CD4-positive, CD25-positive, alpha-beta regulatory T cell (primary cell): Measurements from ENCODE around the gene MEGF6. TPM values are rescaled to one million over a fixed set of nuclear protein-coding genes. Genes with fewer than 3 reads are reported as not detected.

Experiments
- ATAC-seq, 2 donors: fragments of 150-1000 bp; cut with Tn5 transposase; one replicate each; pipeline ENCODE4 v1.10.0; 2021; ENCODE audit warnings: low read depth in 2 of 2, moderate number of reproducible peaks in 2 of 2, moderate library complexity in 1 of 2
- DNase-seq, 3 donors: peaks; one replicate each; pipeline versions ENCODE4 v3.0.0 to v3.0.0-alpha.2; 2012 to 2022; ENCODE audit warnings: mixed read lengths in 1 of 3
- H3K27ac ChIP-seq: one replicate; pipeline ENCODE4 v1.7.0; 2013; ENCODE audit warnings: mild to moderate bottlenecking, low read length; ENCODE audit not compliant: insufficient read depth, poor library complexity, severe bottlenecking
- H3K27me3 ChIP-seq: one replicate; pipeline ENCODE4 v1.7.0; 2013; ENCODE audit warnings: low read length; ENCODE audit not compliant: control insufficient read depth, insufficient read depth
- H3K36me3 ChIP-seq: one replicate; pipeline ENCODE4 v1.7.0; 2013; ENCODE audit warnings: mild to moderate bottlenecking, low read length, moderate library complexity; ENCODE audit not compliant: control insufficient read depth, insufficient read depth
- H3K4me1 ChIP-seq: 2 replicates; pipeline ENCODE4 v1.7.0; 2013; ENCODE audit warnings: mild to moderate bottlenecking, low read length; ENCODE audit not compliant: insufficient read depth, control insufficient read depth, poor library complexity, severe bottlenecking
- H3K4me3 ChIP-seq: one replicate; pipeline ENCODE4 v1.7.0; 2013; ENCODE audit warnings: low read depth, mild to moderate bottlenecking, low read length, moderate library complexity
- H3K9me3 ChIP-seq, 2 experiments: 1 replicate in 1 of 2; 2 replicates in 1 of 2; pipeline ENCODE4 v1.7.0; 2013; ENCODE audit warnings: low read length in 2 of 2, mild to moderate bottlenecking in 1 of 2, moderate library complexity in 1 of 2; ENCODE audit not compliant: control insufficient read depth in 2 of 2
- H3K27ac Mint-ChIP-seq, 3 donors: one replicate each; pipeline ENCODE4 v1.8.0; 2020 to 2022; ENCODE audit warnings: mild to moderate bottlenecking in 3 of 3, mixed read lengths in 3 of 3, moderate library complexity in 2 of 3
- H3K27me3 Mint-ChIP-seq: one replicate; pipeline ENCODE4 v1.8.0; 2022; ENCODE audit warnings: mild to moderate bottlenecking, mixed read lengths
- H3K36me3 Mint-ChIP-seq: one replicate; pipeline ENCODE4 v1.8.0; 2020; ENCODE audit warnings: mixed read lengths
- H3K4me1 Mint-ChIP-seq, 4 donors: one replicate each; pipeline ENCODE4 v1.8.0; 2020 to 2022; ENCODE audit warnings: mixed read lengths in 4 of 4, mild to moderate bottlenecking in 1 of 4
- H3K4me3 Mint-ChIP-seq, 4 donors: one replicate each; pipeline ENCODE4 v1.8.0; 2020 to 2022; ENCODE audit warnings: mild to moderate bottlenecking in 4 of 4, mixed read lengths in 4 of 4, moderate library complexity in 3 of 4
- H3K9me3 Mint-ChIP-seq, 7 donors: one replicate each; pipeline ENCODE4 v1.8.0; 2020 to 2022; ENCODE audit warnings: mixed read lengths in 7 of 7, mild to moderate bottlenecking in 3 of 7, moderate library complexity in 2 of 7
- polyA plus RNA-seq, 4 donors: library from polyadenylated mRNA; unstranded; fragments of 300-500 nt; fragmentation: Illumina TruSeq; gene quantifications; one replicate each; pipeline ENCODE4 v1.2.3, GENCODE V29; 2021
- total RNA-seq: library from RNA; stranded (reverse); gene quantifications from one replicate; pipeline ENCODE4 v1.2.3, GENCODE V29; 2022

MEGF6 gene
- total and polyA plus RNA-seq, 5 donors from 2014 or later, result 4.7 to 123 (median 6.8) TPM

DNA sequence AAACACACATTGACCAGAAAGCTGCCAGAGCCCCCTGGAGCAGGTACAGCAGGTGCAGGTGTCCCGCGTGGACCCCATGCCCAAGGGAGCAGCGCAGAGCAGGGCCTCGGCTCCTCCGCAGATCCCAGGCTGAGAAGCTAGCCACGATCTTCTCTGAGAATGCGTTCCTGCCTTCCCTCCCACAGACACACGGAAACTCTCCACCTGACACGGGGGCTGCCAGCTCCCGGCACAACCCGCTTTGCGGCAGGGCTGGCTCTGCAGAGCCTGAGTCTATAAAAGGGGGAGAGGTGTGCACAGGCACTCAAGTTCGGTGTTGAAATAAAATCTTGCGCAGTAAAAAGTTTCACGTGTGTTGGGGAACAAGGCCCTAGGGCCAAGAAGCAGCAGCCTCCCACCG, 9.6 kb downstream of the MEGF6 start:
- Histone ChIP-seq H3K27me3 (no peaks in the 10 kb centered on the region), H3K27ac (no peak overlapping the region), H3K36me3 (no peaks in the 10 kb centered on the region), H3K4me1 (peaks cover 21% of the 10 kb centered on the region), H3K9me3 (no peaks in the 10 kb centered on the region), H3K4me3 (no peak overlapping the region)
- peak overlapping the region in 1 of 3 donors; percentile 92 for H3K27ac Mint-ChIP-seq
- H3K4me1 Mint-ChIP-seq, result peaks cover 0 to 22% (median 8%) of the 10 kb centered on the region in 4 donors
- no peak overlapping the region for H3K4me3 Mint-ChIP-seq
- no peaks in the 10 kb centered on the region for H3K27me3 Mint-ChIP-seq
- DNase-seq, result no peak
- H3K9me3 Mint-ChIP-seq, result no peaks in the 10 kb centered on the region
- no peaks in the 10 kb centered on the region for H3K36me3 Mint-ChIP-seq
- no peak for ATAC-seq

DNA sequence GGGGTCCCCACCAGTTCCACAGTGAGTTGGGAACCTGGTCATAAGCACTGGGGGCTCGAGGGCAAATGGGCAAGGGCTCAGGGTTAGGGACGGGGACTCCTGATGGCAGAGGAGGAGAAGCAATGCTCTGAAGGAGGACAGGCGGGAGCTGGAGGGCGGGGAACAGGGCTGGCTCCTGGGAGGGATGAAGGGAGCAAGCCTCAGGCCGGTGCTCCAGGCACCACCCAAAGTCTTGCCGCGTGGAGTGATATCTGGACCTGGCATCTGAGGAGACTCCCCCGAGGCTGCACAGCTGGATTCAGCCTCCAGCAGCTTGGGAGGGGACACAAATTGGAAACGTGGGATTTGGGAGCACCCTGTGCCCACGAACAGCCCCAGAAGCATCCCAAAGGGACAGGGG, 11.0 kb downstream of the MEGF6 start:
- H3K36me3 ChIP-seq, result no peaks in the 10 kb centered on the region
- no peak overlapping the region for H3K27ac ChIP-seq
- no peak for ATAC-seq
- Mint-ChIP-seq H3K27ac (no peak overlapping the region), H3K36me3 (no peaks in the 10 kb centered on the region), H3K27me3 (no peaks in the 10 kb centered on the region), H3K9me3 (no peaks in the 10 kb centered on the region), H3K4me1 (peaks cover 0 to 25% (median 8%) of the 10 kb centered on the region in 4 donors), H3K4me3 (no peak overlapping the region)
- no peak for DNase-seq
- H3K9me3 ChIP-seq, result no peaks in the 10 kb centered on the region
- no peaks in the 10 kb centered on the region for H3K27me3 ChIP-seq
- peaks cover 21% of the 10 kb centered on the region for H3K4me1 ChIP-seq
- H3K4me3 ChIP-seq, result no peak overlapping the region

DNA sequence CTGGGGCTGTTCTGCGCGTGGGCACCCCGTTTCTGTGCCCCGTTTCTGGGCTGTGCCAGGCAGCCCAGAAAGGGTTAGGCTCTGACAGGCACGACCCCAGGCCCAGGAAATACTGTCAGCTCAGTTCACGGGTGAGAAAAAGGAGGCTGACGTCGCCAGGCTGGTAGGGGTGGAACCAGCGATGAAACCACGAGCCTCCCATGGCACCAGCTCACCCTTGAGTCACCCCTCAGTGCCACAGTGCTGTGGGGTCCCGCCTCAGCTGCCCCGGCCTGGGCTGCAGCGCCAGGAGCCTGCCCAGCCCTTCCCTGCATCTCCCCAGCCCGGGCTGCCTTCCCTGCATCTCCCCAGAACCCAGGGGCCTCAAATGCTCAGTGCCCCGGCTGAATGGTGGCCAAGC, 11.5 kb downstream of the MEGF6 start:
- no peak for DNase-seq
- H3K4me3 ChIP-seq, result no peak overlapping the region
- Mint-ChIP-seq H3K27ac (no peak overlapping the region), H3K4me3 (no peak overlapping the region), H3K36me3 (no peaks in the 10 kb centered on the region), H3K27me3 (no peaks in the 10 kb centered on the region), H3K4me1 (peaks cover 0 to 25% (median 8%) of the 10 kb centered on the region in 4 donors), H3K9me3 (no peaks in the 10 kb centered on the region)
- H3K36me3 ChIP-seq, result no peaks in the 10 kb centered on the region
- H3K27me3 ChIP-seq, result no peaks in the 10 kb centered on the region
- no peak for ATAC-seq
- no peaks in the 10 kb centered on the region for H3K9me3 ChIP-seq
- H3K27ac ChIP-seq, result no peak overlapping the region
- peaks cover 21% of the 10 kb centered on the region for H3K4me1 ChIP-seq

DNA sequence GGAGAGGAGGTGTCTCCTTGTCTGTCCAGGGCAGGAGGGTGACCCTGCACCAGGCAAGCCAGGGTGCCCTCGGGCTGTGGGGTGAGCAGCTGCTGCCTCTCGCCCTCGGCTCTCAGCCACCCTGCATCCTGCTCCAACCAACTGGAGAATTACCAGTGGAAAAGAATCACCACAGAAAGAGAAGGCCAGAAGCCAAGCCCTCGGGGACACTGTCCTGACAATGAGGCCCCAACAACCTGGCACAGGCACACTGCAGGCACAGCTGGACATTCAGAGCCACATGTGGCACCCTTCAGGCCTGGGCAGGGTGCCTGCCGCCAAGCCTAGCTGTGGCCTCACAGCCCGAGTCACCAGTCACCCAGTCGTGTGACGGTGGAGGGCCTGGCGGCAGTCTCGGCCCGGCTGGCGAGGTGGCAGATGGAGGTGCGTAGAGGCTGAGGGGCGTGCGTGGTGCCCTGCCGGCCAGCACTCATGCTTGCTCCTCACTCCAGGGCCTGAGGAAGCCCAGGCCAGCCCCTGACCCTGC, 12.0 kb downstream of the MEGF6 start:
- no peaks in the 10 kb centered on the region for H3K36me3 ChIP-seq
- no peaks in the 10 kb centered on the region for H3K9me3 ChIP-seq
- DNase-seq, result no peak
- H3K27me3 ChIP-seq, result no peaks in the 10 kb centered on the region
- no peak overlapping the region for H3K27ac ChIP-seq
- Mint-ChIP-seq H3K27me3 (no peaks in the 10 kb centered on the region), H3K27ac (no peak overlapping the region), H3K4me3 (no peak overlapping the region), H3K4me1 (peaks cover 0 to 25% (median 8%) of the 10 kb centered on the region in 4 donors), H3K9me3 (no peaks in the 10 kb centered on the region), H3K36me3 (no peaks in the 10 kb centered on the region)
- peaks cover 21% of the 10 kb centered on the region for H3K4me1 ChIP-seq
- H3K4me3 ChIP-seq, result no peak overlapping the region
- no peak for ATAC-seq

DNA sequence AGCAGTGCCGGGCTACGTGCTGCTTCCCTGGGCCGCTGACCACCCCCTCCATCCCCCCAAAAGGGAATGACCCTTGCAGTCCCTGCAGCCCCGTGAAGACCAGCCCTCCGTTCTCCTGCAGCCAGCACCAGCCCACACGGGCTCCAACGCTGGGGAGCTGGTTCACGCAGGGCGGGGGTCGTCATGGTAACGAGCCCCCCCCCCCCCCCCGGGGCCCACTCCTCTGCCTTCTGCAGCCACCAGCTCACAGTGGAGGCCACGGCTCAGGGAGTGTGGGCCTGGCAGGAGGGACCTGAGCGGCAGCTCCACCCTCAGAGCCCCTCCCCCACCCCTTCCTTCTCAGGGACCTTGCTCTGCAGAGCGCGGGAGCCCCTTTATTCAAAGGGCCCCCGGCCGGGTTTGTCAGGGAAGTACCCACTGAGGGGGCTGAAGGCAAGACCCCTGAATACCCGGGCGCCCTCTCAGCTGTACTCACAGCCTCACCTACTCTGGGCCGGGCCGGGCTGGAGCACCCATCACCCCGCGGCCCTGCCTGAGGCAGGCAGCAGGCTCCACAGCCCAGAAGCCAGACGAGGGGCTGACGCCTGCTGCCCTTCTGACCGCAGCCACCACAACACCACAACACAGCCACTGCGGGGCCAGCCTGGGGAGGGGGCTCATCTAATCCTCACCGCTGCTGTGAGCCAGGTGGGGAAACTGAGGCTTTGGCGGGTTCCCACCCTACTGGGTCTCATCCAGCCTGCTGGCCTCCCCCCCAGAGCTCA, 12.6 kb downstream of the MEGF6 start:
- Histone ChIP-seq H3K36me3 (no peaks in the 10 kb centered on the region), H3K9me3 (no peaks in the 10 kb centered on the region), H3K4me3 (no peak overlapping the region), H3K27me3 (no peaks in the 10 kb centered on the region), H3K27ac (no peak overlapping the region), H3K4me1 (peaks cover 21% of the 10 kb centered on the region)
- H3K4me3 Mint-ChIP-seq, result peak overlapping the region in 1 of 4 donors; percentile 80
- H3K27ac Mint-ChIP-seq, result no peak overlapping the region
- H3K36me3 Mint-ChIP-seq, result no peaks in the 10 kb centered on the region
- no peak for ATAC-seq
- DNase-seq, result no peak
- H3K27me3 Mint-ChIP-seq, result no peaks in the 10 kb centered on the region
- peaks cover 0 to 25% (median 8%) of the 10 kb centered on the region in 4 donors for H3K4me1 Mint-ChIP-seq
- H3K9me3 Mint-ChIP-seq, result no peaks in the 10 kb centered on the region

DNA sequence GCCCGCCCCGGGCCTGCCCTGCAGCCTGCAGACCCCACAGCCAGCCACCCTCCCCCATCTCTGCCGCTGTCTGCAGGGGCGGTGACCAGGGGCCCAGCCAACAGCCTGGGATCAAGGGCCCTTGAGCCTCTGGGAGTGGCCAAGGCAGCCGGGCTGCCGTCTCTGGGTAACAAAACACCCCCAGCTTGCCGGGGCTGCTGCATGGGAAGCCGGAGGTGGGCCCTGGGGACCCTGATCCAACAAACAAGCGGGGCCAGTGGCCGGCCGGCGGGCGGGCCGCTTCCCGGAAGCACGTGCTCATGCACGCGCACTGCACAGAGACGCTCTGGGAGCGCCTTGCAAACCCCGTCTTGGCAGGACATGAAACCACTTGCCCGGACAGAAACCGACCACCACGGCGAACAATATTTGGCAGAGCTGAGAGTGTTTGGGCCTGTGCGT, 13.2 kb downstream of the MEGF6 start:
- Histone ChIP-seq H3K36me3 (no peaks in the 10 kb centered on the region), H3K9me3 (no peaks in the 10 kb centered on the region), H3K27me3 (no peaks in the 10 kb centered on the region), H3K27ac (no peak overlapping the region), H3K4me1 (peaks cover 21% of the 10 kb centered on the region), H3K4me3 (no peak overlapping the region)
- Mint-ChIP-seq H3K27me3 (no peaks in the 10 kb centered on the region), H3K27ac (peak overlapping the region in 2 of 3 donors; percentile 77 to 82), H3K9me3 (no peaks in the 10 kb centered on the region), H3K4me3 (peak overlapping the region in 3 of 4 donors; percentile 32 to 82 (median 80)), H3K36me3 (no peaks in the 10 kb centered on the region), H3K4me1 (peaks cover 0 to 25% (median 8%) of the 10 kb centered on the region in 4 donors)
- no peak for ATAC-seq
- no peak for DNase-seq

DNA sequence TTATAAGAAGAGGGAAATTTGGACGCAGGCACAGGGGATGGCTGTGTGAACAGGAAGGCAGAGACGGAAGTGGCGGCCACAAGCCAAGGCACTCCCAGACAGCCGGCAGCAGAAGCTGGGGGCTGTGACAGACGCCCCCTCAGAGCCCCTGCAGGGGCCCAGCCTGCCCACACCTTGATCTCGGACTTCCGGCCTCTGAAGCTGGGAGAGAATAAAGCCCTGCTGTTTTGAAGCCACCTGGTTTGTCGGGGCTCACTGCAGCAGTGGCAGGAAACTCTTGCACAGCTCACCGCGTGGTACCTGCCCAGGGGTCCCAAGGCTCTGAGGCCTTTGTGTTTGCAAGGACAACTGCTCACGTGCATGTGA, 13.7 kb downstream of the MEGF6 start:
- no peaks in the 10 kb centered on the region for H3K9me3 Mint-ChIP-seq
- ATAC-seq, result peak; percentile 39 to 43
- H3K4me3 Mint-ChIP-seq, result peak overlapping the region; percentile 32 to 86 (median 81)
- peak in 1 of 3 donors; percentile 26 for DNase-seq
- H3K27me3 Mint-ChIP-seq, result no peaks in the 10 kb centered on the region
- H3K4me1 ChIP-seq, result peaks cover 21% of the 10 kb centered on the region
- H3K4me3 ChIP-seq, result no peak overlapping the region
- H3K4me1 Mint-ChIP-seq, result peaks cover 0 to 25% (median 8%) of the 10 kb centered on the region in 4 donors
- no peaks in the 10 kb centered on the region for H3K36me3 Mint-ChIP-seq
- H3K27me3 ChIP-seq, result no peaks in the 10 kb centered on the region
- peak overlapping the region in 2 of 3 donors; percentile 77 to 82 for H3K27ac Mint-ChIP-seq
- H3K27ac ChIP-seq, result no peak overlapping the region
- no peaks in the 10 kb centered on the region for H3K9me3 ChIP-seq
- H3K36me3 ChIP-seq, result no peaks in the 10 kb centered on the region
